CD4-positive, alpha-beta T cell treated with Interleukin-15 for 4 hours (primary cell): Measurements from ENCODE around the gene ACAT2.
"Not testable (repeated sequence)": the region's sequence is repeated elsewhere in the genome, so short reads cannot be mapped to it uniquely, and the experiment has no call there.

Experiments
- DNase-seq: peaks from one replicate; pipeline ENCODE4 v3.0.0-alpha.2; 2020; ENCODE audit warnings: low spot score

Gene ACAT2

DNA sequence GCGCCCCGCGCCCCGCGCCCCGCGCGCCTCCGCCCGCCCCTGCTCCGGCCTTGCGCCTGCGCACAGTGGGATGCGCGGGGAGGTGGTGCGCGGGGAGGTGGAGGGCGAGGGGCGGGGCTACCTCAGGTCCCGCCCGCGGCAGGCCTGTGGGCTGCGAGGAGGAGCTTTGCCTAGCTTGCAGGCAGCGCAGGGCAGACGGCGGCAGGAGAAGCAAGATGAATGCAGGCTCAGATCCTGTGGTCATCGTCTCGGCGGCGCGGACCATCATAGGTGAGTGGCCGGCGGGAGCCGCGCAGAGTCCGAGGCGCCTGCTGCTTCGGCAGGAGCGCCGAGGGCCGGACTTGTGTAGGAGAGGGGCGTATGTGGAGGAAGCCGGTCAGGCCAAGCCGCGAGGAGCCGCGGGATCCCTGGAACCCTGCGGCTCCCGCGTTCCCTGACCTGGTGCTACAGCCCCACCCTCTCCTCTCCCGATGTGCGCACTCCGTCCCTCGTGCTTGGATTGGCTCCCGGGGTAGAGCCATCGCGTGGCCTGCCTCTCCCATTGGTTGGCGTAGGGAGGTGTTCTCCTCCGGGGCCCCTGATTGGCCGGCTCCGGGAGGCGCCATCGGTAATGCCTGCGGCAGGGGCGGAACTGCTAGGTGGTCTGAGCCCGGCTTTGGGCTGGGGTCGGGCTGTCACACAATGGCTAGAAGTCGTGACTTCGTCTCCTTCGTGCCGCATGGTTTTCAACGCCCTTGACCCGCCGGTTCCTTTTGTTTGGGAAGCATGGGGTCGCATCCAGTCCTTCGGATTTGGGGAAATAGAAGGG lies at the start of gene ACAT2:
TSS of gene ACAT2 (plus strand) at position 173 of the 808 bp plus-strand sequence. CDS start at position 216, 43 bp downstream.
- DNase-seq = peak; percentile 93

GRCh38 chr6:159712389-159712788 lies 49.5 kb upstream of the ACAT2 start:
- not testable (repeated sequence) for DNase-seq

GRCh38 chr6:159713984-159714383 lies 47.9 kb upstream of the ACAT2 start:
- no peak for DNase-seq

DNA sequence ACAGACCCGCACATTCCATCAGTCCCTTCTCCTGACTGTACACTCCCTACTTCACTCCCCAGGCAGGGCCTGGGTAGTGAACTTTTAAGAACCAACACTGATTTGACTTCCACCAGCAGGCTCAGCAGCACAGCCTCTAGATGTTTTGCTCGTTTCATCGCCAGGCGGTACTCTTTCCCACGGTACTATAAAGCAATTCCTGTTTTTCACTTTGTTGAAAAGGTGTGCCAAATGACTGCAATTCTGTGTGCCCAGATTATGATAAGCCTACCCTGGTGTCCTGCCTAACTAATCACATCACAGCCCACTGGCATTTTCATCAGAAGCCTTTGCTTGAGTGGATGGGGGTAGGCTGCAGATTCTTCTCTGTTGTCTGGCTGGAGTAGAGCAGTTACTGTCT lies 47.4 kb upstream of the ACAT2 start:
- no peak for DNase-seq

GRCh38 chr6:159715166-159715565 lies 46.7 kb upstream of the ACAT2 start:
- no peak for DNase-seq

GRCh38 chr6:159715605-159716004 lies 46.2 kb upstream of the ACAT2 start:
- no peak for DNase-seq

- no peak for DNase-seq
These were observed 45.4 kb upstream of the ACAT2 start for GRCh38 chr6:159716247-159717096.

DNA sequence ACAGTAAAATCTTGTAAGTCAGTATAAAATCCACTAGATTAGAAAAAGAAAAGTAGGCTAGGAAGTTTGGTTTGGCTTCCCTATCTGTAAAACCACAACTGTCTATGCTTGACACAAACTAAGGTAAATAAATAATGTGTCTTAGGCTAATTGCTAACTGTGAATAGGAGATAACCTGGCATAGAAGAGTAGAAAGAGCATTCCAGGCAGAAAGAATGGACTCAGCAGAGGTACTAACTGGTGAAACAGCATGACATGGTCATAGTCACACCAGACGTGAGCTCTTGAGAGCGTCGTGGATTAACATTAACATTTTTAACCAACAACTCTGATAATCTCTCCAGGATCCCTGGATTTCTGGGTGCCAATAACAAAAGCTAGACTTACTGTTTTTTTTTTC lies 43.2 kb upstream of the ACAT2 start:
- no peak for DNase-seq

GRCh38 chr6:159719287-159719686 lies 42.6 kb upstream of the ACAT2 start:
- DNase-seq = no peak

- DNase-seq = peak; percentile 70
These were observed 41.1 kb upstream of the ACAT2 start for GRCh38 chr6:159720708-159721107.

DNA sequence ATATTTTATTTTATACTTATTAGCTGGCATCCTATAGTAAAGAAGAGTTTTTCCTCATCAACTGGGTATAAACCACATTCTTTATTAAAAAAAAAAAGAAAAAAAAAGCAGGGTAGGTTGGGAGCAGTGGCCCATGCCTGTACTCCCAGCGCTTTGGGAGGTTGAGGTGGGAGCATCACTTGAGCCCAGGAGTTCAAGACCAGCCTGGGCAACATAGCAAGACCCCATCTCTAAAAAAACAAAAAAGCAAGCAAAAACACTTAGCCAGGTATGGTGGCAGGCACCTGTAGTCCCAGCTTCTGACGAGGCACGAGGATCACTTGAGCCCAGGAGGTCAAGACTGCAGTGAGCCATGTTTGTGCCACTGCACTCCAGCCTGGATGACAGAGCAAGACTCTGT lies 39.9 kb upstream of the ACAT2 start:
- not testable (repeated sequence) for DNase-seq

DNA sequence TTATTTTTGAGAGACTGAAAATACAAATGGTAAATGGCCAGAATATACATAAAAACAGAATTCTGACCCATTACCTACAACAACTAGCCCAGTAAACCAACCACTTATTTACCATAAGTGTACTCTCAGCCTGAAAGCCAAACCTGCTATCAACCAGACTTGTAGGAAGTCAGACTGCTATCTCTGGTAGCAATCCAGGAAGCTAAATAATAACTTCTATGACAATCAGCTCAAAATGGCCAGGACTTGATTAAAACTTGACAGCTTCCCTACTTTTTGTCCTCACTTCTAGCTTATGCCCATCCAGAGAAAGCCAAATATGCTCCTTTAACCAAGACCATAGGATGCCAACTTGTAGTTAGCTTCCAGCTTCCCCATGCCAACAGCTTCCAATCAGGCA lies 39.2 kb upstream of the ACAT2 start:
- no peak for DNase-seq

- DNase-seq = no peak
These were observed 38.6 kb upstream of the ACAT2 start for GRCh38 chr6:159723259-159723658.

GRCh38 chr6:159724778-159725177 lies 37.1 kb upstream of the ACAT2 start:
- DNase-seq = no peak

DNA sequence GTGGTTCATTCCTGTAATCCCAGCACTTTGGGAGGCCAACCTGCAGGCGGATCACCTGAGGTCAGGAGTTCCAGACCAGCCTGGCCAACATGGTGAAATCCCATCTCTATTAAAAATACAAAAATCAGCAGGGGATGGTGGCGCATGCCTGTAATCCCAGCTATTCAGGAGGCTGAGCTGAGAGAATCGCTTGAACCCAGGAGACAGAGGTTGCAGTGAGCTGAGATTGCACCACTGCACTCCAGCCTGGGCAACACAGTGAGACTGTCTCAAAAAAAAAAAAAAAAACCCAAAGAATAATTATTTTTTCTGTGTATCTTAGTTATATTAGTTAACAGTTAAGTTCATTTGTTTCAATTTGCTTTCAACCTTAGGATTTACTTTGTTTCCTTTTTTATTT lies 36.6 kb upstream of the ACAT2 start:
- DNase-seq = not testable (repeated sequence)

DNA sequence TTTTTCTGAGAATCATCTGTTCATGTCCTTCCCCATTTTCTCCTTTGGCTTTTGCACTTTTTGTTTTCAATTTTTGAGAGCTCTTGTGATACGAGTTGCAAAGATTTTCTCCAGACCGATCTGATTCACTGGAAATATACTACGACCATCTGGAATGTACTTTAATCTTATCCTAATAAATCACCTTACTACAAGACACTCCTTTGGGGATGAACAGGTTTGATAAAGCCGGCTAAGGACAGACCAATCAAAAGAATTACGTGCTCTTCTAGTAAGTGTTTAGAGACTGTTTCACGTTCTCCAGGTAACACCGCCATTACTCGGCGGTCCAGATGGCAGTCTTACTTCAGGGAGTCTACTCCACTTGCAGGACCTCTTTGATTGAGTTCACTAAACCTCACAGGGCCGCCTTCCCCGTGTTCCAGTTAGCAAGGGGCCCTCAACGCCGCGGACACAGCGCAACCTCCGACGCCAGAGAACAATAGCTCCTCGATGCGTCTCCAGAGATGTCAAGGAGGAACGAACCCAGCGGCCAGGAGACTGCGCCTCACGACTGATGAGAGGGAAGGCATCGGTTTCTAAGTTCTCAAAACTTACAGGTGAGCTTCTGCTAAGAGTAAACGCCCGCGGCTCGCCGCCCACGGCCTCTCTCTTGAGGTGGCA lies 35.5 kb upstream of the ACAT2 start:
- DNase-seq = no peak

- DNase-seq = peak; percentile 96
These were observed 34.7 kb upstream of the ACAT2 start, which contains the start of gene WTAP for GRCh38 chr6:159726918-159727716. TSS of gene WTAP (plus strand) at chr6:159727506. CDS start at chr6:159736266, 8,760 bp downstream.

- no peak for DNase-seq
These were observed 34.0 kb upstream of the ACAT2 start for GRCh38 chr6:159727717-159728445.

- DNase-seq = peak; percentile 13
These were observed 33.3 kb upstream of the ACAT2 start for GRCh38 chr6:159728531-159728964.

DNA sequence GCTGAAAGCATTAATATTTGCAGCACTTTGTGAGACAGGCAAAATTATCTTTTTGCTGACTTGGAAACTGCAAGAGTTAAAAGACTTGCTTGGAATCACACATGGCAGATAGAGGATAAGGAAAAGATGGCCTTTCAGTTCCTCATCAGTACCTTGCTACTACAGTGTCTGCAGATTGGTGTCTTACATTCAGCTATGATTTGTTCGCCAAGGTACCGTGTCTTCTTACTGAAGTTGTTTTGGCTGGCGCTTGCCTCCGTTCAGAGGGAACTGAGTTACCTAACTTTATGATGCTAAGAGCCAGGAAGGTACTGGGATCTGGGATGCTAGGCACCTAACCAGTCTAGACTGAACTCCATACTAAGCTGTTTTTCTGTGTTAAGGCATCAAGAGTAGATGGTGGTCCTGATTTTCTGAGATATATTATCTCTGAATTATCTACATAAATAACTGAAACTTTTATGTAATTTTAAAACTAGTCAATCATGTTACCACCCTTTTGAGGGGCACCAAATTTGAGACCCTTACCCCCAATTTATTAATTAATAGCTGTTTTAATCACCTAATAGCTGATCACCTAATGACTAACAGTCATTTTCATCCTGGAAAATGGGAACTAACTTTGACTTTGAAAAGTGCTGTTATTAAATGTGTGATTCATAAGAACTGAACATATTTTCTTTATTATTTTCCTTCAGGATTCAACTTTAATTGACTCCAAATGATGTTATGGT lies 32.1 kb upstream of the ACAT2 start:
- DNase-seq = no peak
